Putamen (tissue), 1 donor: ENCODE results near the gene CASK.

ENCODE experiments used
- DNase-seq: peaks from one replicate; pipeline ENCODE4 v3.0.0-alpha.2; 2016; ENCODE audit warnings: low spot score

The CASK gene

GRCh38 chrX:41913476-41913875, 9.9 kb downstream of the CASK start:
- no peak for DNase-seq

GRCh38 chrX:41912923-41913322, 10.4 kb downstream of the CASK start:
- no peak for DNase-seq

GRCh38 chrX:41909068-41909467, 14.3 kb downstream of the CASK start:
- no peak for DNase-seq

DNA sequence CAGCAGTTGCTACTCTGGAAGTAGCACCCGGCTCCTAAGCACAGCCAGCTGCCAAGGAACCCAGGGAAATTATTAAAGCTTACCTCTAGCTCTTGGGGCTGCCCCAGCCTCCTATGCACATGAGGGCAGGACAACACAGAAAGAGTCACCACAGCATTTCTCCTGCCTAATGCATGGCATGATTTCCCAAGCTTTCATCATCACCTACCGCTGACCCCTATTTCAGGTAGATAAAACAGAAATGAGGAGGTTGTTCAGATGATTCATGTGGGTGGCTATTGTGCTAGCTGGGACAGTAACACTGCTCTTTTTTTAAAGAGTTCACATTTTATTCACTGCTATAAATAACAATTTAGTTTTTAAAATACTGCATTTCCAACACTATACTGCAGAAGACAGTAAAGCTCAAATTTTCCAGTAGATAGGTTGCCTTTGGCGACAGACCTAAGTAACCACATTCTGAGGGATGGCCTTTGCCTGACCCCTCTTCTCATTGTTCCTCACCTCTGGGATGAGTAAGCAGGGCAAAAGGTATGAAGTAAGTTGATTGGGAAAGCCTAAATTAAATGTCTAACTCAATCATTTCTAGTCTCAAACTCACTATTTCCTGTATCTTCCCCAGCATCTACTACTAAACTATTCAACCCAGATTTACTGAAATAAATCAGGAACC, 16.7 kb downstream of the CASK start:
- DNase-seq, result no peak

GRCh38 chrX:41903544-41903943, 19.8 kb downstream of the CASK start:
- DNase-seq, result no peak

GRCh38 chrX:41900321-41900720, 23.0 kb downstream of the CASK start:
- DNase-seq, result no peak

DNA sequence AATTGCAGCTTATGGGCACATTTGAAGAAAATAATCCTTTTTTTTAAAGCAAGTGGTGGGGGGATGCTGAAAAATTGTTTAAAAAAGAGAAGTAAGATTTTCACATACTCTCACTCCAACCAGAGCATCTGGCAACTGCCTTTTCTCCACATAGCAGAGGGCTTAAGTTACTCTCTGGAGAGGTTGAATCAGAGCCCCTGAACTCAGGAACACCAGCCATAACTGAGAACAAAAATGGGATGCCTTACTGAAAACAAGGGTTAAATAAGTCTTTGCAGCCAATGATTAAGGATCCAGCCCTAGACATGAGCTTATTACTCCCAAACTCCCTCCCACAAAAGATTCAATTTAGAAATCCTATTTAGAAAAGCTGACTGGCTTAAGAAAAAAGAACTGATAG, 27.5 kb downstream of the CASK start:
- no peak for DNase-seq

GRCh38 chrX:41890026-41890423, 33.3 kb downstream of the CASK start:
- DNase-seq, result no peak

DNA sequence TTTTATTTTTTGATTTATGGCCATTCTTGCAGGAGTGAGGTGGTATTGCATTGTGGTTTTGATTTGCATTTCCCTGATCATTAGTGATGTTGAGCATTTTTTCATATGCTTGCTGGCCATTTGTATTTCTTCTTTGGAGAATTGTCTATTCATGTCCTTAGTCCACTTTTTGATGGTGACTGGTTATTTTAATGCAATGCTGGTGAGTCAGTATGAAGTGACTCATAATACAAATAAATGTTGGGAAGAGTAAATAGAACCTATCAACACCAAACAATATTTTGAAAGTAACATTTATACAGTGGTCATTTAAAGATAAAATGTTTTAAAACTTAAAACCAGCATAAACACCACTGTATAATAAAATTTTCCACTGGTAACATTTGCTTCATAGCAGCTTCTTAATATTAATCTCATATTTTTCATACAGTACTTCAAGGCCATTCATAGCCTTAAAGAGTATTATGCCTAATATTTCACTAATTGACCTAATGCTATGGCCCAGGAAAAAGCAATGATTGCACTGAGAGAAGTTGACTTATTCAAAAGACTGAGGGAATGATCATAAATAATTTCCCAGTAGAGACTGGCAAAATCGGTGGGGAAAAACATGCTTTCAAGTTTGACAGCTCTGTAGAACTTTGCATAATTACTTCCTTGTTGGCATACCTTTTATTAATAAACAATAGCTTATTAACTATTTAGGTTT, 33.9 kb downstream of the CASK start:
- DNase-seq, result no peak

GRCh38 chrX:41887691-41888090, 35.7 kb downstream of the CASK start:
- DNase-seq, result no peak

- DNase-seq, result no peak
Measured at GRCh38 chrX:41885724-41886123, 37.6 kb downstream of the CASK start.

DNA sequence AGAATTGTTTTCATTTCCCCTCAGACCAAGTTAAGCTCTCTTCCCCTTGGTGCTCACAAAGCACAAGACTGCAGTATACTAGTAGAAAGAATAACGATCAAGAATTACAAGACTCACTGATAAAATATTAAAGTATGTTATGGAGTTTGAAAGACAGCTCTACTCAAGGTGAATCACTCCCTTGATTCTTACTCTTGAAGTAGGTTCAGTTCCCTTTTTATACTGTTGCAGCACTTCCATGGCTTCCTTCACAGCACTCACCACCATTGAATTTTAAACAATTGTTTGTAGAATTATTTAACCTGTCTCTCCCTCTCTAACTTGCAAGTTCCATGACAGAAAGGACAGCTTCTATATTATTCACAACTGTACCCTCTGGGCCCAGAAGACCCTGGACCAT, 42.2 kb downstream of the CASK start:
- DNase-seq, result no peak

DNA sequence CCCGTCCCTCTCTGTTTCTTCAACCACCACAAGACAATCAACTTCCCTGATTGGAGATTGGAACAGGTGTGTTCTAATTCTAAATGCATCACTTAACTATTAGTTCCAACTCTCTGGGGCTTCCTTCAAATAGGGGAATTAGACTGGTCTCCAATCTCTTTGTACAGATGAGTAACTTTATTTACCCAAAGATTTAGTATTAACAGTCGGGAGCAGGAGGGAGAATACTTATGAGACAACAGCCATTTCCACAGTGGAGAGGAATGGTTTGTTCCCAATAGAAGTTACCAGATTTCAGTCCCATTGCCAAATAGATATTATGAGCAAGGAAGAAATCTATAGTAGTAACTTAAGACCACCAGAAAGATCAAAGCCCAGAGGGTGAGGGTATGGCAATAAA, 46.2 kb downstream of the CASK start:
- DNase-seq, result no peak

- DNase-seq, result no peak
Measured at GRCh38 chrX:41875142-41875541, 48.2 kb downstream of the CASK start.

DNA sequence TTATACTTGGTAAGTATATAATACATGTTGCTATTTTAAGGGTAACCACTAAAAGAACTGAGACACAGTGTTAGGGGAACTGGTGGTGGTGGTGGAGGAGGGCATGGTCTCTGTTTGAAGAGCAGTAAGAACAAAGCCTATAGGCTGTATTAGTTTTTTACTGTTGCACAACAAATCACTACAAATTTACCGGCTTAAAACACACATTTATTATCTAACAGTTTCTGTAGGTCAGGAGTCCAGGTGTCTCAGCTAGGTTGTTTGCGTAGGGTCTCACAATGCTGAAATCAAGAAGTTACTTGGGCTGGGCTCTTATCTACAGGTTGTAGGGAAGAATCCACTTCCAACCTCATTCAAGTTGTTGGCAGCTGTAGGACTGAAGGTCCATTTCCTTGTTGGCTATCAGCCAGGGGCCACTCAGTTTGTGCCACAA, 52.6 kb downstream of the CASK start:
- no peak for DNase-seq

- DNase-seq, result no peak
Measured at GRCh38 chrX:41868392-41868977, 54.9 kb downstream of the CASK start.

DNA sequence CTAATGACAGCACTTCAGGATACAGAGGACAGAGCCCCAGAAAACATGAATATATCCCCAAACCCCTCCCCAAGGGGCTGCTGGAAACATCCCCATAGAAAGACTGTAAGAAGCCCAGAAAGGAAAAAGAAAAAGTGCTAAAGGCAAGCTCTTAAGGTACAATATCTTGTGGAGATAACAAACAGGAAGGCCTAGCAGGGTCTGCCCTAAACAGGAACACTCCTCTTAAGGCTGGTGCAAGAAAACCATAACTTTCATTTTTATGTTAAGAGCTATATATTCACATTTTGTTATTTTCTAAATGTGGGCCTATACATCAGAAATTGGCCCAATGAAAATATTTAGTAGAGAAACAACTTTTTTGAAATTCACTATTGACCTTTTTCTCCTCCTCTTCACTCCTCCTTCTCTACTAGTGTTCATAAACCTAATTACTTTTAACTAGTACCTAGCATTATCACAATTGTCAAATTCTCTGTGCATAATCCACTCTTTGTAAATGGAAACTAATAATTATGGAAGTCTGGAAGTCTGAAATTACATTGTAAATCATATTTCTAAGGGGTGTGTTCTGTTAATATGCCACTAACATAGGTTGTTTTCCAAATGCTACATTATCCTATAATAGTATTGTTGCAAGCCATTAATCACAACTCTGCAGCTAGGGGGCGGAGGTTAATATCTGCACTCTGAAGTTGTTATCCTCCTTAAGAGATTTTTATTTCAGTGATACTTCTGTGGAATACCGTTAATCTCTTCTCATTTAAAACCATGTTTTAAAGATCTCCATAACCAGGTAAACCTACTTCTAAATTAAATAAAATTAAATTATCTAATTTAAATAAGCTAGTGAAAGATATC, 59.8 kb downstream of the CASK start:
- DNase-seq, result no peak

GRCh38 chrX:41862562-41863184, 60.7 kb downstream of the CASK start:
- DNase-seq, result no peak

DNA sequence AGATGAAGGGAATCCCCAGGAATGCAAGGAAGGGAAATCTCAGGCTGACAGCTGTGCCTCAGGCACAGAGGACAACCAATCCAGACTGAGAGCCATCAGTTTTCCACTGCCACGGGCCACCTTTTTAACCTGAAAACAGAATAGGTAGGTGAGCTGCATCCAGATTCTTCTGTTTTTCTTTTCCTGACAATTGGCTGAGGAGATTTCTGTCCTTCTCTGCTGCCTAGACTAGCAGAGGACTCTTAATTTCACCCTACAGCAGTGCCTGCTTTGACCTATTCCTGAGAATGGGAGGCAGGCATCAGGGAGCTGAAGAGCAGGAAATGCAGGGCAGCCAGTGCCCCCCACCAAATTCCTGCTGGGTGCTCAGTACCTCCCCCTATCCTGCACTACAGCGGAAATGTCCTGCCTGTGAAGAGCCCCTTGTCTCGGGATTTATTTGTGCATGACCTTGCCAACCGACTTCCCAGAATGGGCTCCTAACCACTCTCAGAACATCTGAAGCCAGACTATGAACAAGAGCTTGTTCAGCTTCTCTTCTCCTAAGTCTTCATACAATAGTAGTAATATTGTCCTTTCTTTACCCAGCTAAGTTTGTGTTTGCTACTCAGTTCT, 65.1 kb downstream of the CASK start:
- no peak for DNase-seq

- DNase-seq, result no peak
Measured at GRCh38 chrX:41857670-41858069, 65.7 kb downstream of the CASK start.

GRCh38 chrX:41846714-41847113, 76.6 kb downstream of the CASK start:
- no peak for DNase-seq
